Activated CD4-positive, CD25-positive, alpha-beta regulatory T cell treated with anti-CD3 and anti-CD28 coated beads, Interleukin-2, amount 50 U/mL, for 16 hours (primary cell): ENCODE measurements around the gene FAM118B.
"Not testable (repeated sequence)": the region's sequence is repeated elsewhere in the genome, so short reads cannot be mapped to it uniquely, and the experiment has no call there.

Source experiments
- DNase-seq: peaks from one replicate; pipeline ENCODE4 v3.0.0-alpha.2; 2020; ENCODE audit warnings: low read depth, low spot score

FAM118B gene

DNA sequence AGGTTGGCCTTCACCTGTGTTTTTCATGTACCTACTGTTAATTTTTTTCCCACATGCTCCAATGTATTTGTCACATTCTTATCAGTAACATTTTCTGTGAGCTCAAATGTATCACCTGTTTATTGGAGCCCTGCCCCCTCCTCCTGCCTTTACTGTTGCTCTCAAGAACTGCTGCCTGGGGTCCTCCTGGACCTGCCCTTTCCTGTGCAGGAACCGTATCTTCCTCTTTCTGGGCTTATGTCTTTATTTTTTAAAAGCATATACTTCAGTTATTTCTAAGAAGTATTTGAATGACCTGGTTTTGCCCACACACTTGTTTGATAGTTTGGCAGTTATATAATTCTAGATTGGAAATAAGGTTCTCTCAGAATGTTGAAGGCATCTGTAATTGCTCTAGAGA lies 5.9 kb downstream of the FAM118B start:
- DNase-seq: no peak

DNA sequence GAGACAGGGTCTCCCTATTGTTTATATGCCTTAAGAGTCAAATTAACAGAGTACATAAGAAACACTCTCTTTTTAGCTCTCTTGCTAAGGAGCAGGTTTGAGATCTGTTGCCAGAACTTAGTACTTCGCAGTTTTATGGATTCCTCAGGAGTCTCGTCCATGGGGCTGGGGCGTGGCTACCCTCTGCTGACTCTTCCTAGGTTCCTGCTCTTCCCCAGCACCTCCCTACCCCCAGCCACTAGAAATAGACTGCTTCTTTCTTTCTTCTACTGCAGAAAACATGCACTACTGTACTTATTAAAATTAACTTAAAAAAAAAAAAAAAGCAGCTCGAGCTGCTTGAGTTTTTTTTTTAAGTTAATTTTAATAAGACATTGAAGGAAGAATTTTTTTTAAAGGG lies 8.0 kb downstream of the FAM118B start:
- no peak for DNase-seq

DNA sequence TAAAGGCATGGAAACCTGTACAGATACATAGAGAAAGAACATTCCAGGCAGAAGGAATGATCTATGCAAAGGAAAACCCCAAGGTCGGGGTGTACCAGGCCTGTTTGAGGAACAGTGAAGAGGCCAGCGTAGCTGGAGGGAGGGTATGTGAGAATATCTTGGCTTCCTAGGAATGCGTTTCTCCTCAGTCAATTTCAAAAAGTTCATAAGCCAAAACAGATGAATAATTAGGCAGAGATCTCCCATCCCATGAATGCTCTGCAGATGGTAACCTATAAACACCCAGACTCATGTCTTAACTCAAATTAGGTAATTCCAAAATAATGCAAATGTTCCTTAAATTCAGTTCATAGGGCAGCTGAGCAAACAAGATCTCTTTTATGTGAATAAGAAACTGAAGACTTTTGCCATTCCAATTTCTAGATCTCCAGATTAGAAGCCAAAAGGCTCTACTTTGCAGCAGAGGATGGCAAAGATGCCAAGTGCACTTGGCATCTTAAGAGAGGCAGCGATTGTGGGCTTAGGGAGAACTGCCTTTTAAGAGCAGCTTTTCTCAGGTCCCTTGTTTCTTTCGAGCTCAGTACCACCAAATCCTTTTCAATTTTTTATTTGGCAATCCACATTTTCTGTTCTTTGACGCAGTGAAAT lies 13.2 kb downstream of the FAM118B start:
- DNase-seq: no peak

DNA sequence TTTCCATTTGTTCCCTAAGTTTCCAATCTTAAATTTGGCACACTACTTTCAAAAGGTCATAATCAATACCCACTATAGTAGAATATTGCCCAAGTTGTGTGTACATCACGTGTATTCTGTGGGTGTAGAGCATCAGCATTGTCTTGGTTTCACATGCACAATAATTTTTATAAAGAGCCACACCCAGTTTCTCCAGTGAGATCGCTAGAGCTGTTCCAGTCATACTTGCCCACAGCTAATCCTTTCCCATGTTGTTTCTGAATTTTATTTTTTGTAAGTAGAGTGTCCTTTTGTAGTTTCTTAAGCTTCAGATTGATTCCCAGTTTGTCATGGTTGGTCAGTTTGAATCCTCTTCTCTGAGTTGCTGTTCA lies 13.7 kb downstream of the FAM118B start:
- no peak for DNase-seq

DNA sequence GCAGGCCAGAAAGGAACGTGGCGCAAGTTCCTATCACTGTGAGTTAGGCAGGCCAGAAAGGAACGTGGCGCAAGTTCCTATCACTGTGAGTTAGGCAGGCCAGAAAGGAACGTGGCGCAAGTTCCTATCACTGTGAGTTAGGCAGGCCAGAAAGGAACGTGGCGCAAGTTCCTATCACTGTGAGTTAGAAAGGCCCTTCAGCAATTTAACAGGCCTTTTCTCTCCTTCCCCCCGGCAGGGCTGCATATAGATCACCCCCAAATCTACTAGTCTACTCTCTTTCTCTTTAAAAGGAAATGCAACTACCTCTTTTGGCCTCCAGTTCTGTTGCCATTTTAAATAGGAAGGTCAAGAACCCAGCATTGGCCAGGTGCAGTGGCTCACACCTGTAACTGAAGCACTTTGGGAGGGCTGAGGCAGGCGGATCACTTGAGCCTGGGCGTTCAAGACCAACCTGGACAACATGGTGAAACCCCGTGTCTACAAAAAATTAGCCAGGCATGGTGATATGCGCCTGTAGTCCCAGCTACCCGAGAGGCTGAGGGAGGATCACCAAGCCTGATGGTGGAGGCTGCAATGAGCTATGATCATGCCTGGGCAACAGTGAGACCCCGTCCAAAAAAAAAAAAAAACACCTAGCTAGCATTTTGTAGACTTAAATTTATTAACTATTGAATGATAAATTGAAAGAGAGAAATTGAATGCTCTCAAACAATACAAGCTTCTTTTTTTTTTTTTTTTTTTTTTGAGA lies 14.9 kb downstream of the FAM118B start:
- no peak for DNase-seq

DNA sequence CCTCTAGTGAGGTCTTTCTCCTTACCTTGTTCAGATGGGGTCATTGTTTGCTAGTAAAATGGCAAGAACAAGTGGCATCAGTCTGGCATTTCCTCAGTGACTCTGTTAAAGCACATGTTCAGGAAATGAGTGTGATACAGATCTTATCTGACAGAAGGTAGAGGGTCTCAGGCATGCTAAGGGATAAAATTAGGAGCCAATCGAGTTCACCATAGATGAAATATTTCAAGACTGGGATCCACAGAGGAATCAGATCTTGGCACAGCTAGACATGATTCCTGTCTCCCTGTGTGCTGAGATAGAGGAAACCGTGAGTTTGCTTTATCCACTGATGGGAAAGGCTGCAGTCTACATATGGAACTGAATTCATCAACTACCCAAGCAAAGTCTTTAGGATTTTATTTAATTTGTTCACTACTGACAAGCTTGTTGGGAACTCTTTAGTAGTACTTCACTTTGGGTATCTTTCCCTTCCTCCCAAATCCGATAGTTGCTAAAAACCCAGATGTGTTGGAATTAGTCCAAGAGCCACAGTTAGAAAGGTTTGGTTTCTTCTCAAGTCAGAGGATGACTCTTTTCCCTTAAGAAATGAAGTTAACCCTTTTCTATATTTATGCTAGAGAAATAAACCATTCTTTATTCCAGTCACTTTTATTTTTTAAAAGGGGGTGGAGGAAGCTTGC lies 18.4 kb downstream of the FAM118B start:
- DNase-seq: no peak

DNA sequence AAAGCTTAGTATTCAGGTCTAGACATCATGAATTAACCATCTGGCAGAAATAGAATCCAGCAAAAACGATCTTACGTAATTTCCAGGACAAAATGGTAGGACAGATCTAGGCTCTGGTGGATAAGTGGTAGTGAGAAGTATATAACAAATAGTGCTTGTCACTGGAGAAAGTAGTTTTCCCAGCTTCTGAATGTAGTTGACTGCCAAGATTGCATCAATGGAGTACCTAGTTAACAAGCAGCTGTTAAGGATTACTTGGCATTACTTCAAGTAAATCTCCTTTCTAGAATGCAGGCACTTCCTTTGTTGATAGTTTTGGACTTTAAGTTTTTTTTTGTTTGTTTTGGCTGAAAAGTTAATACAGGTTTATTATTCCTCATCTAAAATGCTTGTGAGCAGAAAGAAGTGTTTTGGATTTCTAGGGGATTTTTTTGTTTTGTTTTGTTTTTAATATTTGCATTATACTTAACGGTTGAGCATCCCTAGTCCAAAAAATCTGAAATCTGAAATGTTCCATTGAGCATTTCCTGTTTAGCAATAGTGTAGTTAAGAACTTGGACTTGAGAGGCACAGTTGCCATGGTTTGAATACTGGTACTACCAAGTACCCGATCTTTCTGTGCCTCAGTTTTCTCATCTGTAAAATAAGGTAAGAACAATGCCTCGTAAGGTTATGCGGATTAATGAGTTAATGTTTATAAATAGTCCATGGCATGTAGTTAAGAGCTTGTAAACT lies 20.3 kb downstream of the FAM118B start:
- no peak for DNase-seq

DNA sequence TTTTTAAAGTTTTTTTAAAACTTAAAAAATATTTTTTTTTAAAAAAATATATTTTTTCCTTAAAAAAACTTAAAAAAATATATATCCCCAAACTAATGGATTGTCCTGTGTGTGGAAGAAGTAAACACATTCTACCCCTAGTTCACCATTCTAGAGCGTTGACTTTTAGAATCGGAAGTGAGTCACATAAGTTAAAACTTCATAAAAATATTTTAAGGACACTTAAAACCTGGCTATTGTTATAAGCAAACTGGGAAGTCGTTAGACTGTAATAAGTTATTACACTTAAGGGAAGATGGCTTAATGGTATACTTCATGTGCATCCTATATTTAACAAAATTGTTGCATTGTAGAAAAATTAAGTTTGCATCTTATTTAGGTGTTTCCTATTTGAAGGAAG lies 21.1 kb downstream of the FAM118B start:
- no peak for DNase-seq

DNA sequence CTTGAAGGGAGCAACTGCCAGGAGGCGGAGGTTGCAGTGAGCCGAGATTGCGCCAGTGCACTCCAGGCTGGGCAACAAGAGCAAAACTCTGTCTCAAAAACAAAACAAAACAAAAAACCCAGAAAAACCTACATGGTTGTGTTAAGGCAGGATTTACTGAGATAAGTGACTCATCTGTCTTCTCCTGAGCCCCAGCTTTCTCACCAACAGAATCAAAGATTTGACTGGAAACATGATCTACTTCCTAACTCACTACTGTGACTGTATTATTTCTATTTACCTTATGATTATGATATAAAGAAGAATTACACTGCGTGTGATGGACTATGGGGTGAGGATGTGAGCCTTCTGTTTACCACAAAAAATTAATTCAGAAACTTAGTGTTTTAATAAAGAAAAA lies 21.8 kb downstream of the FAM118B start:
- DNase-seq: no peak

DNA sequence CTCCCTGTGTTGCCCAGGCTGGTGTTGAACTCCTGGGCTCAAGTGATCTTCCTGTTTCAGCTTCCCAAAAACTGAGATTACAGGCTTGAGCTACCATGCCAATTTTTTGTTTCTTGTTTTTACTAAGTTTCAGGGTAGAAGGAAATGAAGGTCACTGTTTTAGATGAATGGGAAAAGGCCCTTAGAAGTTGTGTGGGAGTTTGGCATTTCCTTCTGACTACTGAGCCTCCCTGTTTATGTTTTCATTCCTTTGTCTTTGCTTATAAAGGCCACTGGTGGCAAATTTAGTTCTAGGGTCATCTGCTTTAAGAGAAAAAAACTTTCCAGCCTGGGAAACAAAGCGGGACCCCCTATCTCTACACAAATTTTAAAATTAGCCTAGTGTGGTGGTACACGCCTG lies 35.1 kb downstream of the FAM118B start:
- no peak for DNase-seq

DNA sequence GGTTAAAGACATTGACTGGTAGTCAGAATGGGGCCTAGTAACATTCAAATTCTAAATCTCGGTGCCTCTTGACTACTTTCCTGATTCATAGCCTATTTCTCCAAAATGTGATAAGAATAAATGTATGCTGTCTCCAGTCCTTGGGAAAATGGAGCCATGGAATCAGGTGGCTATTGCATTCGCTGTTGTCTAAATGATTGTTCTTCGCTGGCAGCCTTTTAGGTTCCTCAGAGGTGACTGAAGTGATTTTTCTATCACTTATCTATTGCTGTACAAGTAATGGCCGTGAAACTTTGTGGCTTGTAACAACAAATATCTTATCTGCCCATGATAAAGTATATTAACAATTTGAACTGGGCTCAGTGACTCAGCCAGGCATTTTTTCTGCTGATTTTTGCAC lies 41.7 kb downstream of the FAM118B start:
- DNase-seq: no peak

DNA sequence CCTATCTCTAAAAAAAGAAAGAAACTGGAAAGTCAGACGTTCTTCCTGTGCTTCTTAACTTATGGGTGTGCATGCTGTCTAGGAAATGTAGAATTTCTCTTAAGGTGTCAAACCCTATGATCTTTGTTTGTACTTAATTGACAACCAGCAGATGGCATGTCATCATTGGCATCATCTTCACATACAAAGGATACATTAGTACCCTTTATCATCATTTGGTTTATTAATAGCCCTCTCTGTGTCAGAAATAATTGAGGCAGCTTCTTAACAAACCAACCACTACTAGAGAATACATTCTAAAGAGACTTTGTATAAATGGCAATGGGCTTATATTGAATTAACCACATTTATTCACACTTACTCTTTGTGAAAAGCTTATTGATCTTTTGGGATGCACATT lies 43.2 kb downstream of the FAM118B start:
- DNase-seq: no peak

DNA sequence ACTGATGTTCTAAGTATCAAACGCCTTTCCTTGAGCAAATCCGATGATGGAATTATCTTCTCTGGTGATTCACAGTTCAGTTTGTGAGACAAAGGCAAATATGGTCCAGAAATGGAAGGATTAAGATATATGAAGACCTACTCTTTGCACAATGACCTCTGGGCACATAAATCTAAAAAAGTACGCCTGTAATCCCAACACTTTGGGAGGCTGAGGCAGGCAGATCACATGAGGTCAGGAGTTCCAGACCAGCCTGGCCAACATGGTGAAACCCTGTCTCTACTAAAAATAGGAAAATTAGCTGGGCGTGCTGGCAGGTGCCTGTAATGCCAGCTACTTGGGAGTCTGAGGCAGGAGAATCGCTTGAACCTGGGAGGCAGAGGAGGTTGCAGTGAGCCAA lies 43.9 kb downstream of the FAM118B start:
- not testable (repeated sequence) for DNase-seq

DNA sequence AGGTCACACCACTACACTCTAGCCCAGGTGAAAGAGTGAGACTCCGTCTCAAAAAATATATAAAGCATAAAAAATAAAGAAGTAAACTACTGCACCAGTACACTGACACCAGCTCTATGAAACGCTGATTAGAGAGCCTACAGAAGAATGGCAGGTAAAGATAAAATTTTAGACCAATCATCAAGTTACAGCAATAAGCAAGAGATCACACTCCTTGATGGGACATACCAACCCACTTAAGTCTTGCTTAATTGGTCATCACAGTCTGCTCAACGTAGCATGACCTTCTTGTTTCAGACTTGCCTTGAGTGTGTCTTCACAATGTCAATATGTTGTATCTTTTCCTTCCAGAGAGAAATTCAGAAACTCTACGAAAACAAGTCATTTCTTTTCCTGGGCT lies 44.6 kb downstream of the FAM118B start:
- DNase-seq: no peak

DNA sequence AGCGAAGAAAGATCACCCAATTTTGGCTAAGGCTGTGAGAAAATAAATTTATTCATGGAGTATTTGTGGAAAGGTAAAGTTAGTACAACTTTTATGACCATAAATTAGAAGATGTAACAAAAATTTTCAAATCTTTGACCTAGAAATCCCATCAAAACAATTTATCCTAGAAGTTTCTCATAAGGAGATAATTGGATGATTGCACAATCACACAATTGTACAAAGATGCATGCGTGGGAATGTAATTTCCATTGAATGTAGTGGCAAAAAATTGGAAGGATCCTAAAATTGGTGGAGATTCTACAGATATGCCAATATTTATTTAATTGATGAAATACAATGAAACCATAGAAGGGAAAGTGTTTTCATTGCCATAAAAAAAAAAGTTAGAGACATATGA lies 45.6 kb downstream of the FAM118B start:
- no peak for DNase-seq

DNA sequence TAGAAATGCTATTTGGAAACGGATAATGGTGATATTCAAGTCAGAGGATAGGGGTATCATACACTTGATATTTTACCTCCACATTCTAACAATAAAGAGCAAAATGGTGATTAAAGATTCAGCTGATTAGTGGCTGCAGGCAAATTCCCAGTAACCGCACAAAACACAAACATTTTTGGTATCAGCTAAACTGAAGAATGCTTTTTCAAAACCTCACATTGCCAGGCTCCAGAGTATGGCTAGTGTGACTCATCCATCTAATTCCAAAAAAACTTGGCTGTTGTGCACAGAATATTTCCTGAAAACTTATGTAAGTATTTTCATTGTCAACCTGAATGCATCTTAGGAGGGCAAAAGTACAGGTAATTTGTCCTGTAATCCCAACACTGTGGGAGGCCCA lies 46.2 kb downstream of the FAM118B start:
- DNase-seq: no peak

DNA sequence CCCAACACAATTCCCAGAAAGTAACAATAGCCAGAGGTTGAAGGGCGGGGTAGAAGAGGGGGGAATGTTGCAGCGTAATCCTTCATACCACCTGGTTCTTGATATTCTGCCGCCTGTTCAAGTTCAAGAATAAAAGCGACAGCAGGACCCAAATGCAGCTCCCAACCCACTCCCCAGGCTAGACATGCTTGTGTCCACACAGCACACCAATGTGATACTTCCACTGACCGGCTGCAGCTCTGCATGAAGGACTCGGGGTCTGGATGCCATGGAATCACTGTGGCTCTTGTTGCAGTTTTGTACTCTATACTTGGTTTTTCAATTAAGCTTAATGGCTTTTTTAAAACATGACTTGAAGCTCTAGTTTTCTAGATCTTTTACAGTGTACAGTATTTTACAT lies 50.6 kb downstream of the FAM118B start:
- no peak for DNase-seq

DNA sequence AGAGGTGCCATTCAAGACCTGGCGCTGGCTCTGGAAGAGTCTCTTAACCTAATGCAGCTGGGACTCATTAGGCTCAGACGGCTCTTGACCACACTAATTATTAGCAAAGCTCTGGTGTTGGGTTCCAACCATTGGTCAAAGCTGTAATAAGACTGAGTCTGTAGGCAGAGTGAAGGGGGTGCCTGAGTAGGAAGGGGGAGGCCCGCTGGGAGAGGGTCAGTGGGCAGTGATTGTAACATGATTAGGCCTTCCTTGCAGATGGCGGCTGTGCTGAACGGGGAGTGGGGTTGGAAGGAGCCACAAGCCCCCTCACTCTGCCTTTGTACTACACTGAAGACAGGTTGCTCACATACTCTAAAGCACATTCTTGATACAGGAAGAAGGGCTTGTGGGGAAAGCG lies 51.9 kb downstream of the FAM118B start:
- DNase-seq: no peak

DNA sequence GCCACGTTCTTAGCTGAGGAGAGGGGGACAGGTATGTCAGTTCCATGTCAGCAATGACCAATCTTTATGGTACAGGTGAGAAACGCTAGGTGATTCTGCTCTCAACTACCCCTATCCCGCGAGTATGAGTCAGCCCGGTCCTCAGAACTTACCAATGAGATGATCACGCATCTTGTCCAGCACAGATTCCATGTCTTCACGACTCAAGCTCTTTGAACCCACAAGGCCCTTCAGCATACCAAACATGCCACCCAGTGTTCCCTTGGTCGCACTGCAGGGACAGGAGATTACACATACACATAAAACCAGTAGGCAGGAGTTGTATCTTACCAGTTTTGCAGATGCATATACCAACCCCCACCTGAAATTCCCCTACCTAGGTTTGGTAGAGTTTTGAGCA lies 54.2 kb downstream of the FAM118B start:
- DNase-seq: no peak

DNA sequence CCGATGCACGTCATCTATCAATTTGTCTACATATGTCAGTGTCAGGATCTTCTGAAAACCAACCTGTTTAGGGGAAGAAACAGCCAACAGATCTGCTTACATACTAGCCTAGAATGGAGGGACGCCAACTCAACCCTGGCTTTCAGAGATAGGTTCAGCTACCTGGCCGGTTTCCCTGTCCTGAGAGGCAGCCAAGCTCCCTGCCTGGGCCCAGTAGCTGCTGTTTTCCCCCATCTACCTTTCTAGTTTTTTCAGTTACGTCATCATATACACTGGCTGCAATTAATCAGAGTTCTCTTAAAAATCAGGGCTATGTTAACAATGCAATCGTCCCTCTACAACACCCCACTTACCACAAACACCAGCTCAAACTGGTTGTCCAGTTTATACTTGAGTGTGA lies 56.1 kb downstream of the FAM118B start:
- DNase-seq: no peak

DNA sequence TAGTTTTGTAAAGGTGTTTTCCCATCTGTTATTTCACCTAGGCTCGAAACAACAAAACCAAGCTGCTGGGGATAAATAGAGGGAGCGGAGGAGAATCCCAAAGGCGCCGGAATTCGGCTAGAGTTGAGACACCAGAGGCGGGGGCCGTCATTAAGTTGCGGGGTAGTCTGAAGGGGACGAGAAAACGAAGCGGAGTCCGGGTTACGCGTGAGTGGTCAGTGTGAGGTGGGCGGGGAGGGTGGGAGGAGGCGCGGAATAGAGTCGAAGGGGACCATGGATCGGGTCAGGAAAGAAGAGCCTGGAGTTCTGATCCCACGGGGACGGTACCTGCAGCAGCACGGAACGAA lies 56.8 kb downstream of the FAM118B start:
- no peak for DNase-seq

DNA sequence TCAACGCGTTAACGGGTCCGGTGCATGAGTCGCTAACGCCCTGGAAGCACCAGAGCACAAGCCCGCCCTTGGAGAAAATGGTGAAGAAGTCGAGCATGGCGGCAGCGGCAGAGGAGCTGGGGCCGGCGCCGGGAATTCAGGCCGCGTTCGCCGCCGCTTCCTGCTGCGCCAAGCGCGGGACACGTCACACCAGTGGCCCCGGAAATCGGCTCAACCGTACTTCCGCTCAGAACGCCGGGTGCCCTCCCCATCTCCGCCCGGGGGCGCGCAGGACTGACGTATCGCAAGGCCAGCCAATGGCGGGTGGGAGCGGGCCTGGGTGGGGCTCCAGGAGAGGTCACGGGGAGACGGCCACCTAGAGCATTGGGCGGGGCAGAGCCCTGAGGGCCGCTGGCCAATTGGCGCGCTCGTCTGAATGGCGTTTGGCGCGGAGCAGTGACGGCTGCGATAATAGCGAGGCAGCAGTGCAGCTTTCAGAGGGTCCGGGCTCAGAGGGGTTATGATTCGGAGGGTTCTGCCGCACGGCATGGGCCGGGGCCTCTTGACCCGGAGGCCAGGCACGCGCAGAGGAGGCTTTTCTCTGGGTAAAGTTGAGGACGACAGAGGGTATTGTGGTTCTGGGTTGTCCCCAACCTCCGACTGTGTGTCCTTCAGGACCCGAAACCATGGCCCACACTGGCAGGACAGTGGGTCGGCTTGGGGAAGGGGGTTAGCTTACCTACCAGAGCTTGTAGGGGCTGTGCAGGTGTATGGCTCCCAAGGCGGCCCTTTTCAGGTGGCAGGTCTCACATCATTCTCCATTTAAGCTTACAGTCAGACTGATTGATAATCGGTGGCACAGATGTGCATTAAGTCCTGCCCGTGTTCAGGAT lies 57.4 kb downstream of the FAM118B start, which contains the start of the genes FOXRED1 and SRPRA:
TSS of gene FOXRED1 (plus strand) at position 447 of the 872 bp plus-strand sequence. CDS start at position 500, 53 bp downstream.
TSS of gene SRPRA (minus strand) at position 188 of the 872 bp plus-strand sequence. CDS start at position 97, 91 bp downstream.
- DNase-seq: peak; percentile 100
